Upper lobe of left lung (tissue), 6 donors: ENCODE measurements around the gene PIAS4. TPM values are rescaled to one million over a fixed set of nuclear protein-coding genes. Genes with fewer than 3 reads are reported as not detected.

ENCODE experiments used
- ATAC-seq, 2 donors: fragments of 200-7000 bp; cut with Tn5 transposase; one replicate each; pipeline ENCODE4 v1.9.1; 2022; ENCODE audit warnings: mild to moderate bottlenecking in 2 of 2, moderate library complexity in 2 of 2; ENCODE audit not compliant: low FRiP score in 2 of 2
- DNase-seq, 2 donors: peaks; one replicate each; pipeline ENCODE4 v3.0.0-alpha.2; 2019 to 2020
- H3K27ac ChIP-seq, 4 donors: fragments of 200-600 bp; sonication (generic); one replicate each; pipeline ENCODE4 v1.5.1; 2016 to 2019
- H3K27me3 ChIP-seq, 4 donors: fragments of 200-600 bp; sonication (generic); one replicate each; pipeline ENCODE4 v1.5.1; 2017 to 2019
- H3K36me3 ChIP-seq, 4 donors: fragments of 200-600 bp; sonication (generic); one replicate each; pipeline ENCODE4 v1.5.1; 2016 to 2019
- H3K4me1 ChIP-seq, 4 donors: fragments of 200-600 bp; sonication (generic); one replicate each; pipeline ENCODE4 v1.5.1; 2018 to 2019
- H3K4me3 ChIP-seq, 4 donors: fragments of 200-600 bp; sonication (generic); one replicate each; pipeline ENCODE4 v1.5.1; 2017 to 2019; ENCODE audit warnings: mild to moderate bottlenecking in 2 of 4, moderate library complexity in 1 of 4
- H3K9me3 ChIP-seq, 4 donors: fragments of 200-600 bp; sonication (generic); one replicate each; pipeline ENCODE4 v1.5.1; 2018 to 2019
- EP300 ChIP-seq, 4 donors: sonication (generic); formaldehyde crosslinking; IDR thresholded peaks; one replicate each; pipeline ENCODE4 v1.5.1; 2017; ENCODE audit warnings: antibody characterized with exemption in 4 of 4, control low read depth in 2 of 4
- POLR2A ChIP-seq, 4 donors: fragments of 450-650 bp; IDR thresholded peaks; one replicate each; pipeline ENCODE4 v1.5.1; 2016 to 2017; ENCODE audit warnings: antibody characterized with exemption in 4 of 4, mild to moderate bottlenecking in 2 of 4
- POLR2AphosphoS5 ChIP-seq, 2 donors: sonication (generic); formaldehyde crosslinking; IDR thresholded peaks; one replicate each; pipeline ENCODE4 v1.5.1; 2017; ENCODE audit warnings: antibody characterized with exemption in 2 of 2
- WGBS, 2 donors: methylation state at CpG; one replicate each; pipeline ENCODE4 v1.1.5; 2017 to 2018; 5-methylcytosine and 5-hydroxymethylcytosine counted together
- total RNA-seq, 6 donors: library from RNA; depleted of rRNA in 4 of 6; stranded (reverse); fragments of >200 nt in 4 of 6; gene quantifications; one replicate each; pipeline versions ENCODE4 v1.1.0 to v1.2.1, GENCODE V29; 2016 to 2021
- TF ChIP-seq, protein P1 (sequence below), 6 experiments: fragments of 450-650 bp in 4 of 6; fragments of 200-600 bp in 2 of 6; sonication (generic) in 2 of 6; IDR thresholded peaks; one replicate each; pipeline ENCODE4 v1.5.1; 2016 to 2019; ENCODE audit warnings: antibody characterized with exemption in 6 of 6
- donor health status: DM: no; HTN: no; CAD: no; lungs with moderate emphysema.
- donor health status: DM: no; HTN: yes; CAD: no; lungs with severe emphysema.

Gene PIAS4
- total RNA-seq, 6 donors from 2014 or later = 13.7 to 53.4 (median 21.9) TPM

DNA sequence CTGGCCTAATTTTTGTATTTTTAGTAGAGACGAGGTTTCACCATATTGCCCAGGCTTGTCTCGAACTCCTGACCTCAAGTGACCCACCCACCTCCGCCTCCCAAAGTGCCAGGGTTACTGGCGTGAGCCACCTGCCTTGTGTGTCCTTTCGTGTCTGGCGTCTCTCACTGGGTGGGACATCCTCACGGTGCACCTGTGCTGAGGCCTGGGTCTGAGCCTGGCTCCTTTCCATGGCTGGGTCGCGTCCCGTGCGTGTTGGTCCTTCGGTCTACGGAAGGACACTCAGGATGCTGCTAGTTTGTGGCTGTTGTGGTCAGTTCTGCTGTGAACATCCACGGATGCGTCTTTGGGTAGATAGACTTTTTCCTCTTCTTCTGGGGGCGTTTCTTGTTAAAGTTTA, 19.6 kb downstream of the PIAS4 start:
- ATAC-seq = no peak
- peaks cover 0 to 76% (median 39%) of the 10 kb centered on the region in 4 donors for H3K36me3 ChIP-seq
- no peak overlapping the region for H3K4me3 ChIP-seq
- no peak overlapping the region for H3K27ac ChIP-seq
- DNase-seq = no peak
- H3K4me1 ChIP-seq = peaks cover 4 to 12% (median 7%) of the 10 kb centered on the region in 4 donors
- no peak for TF ChIP-seq POLR2A (IDR thresholded peaks at IDR 0.05)
- TF ChIP-seq, protein P1, sequence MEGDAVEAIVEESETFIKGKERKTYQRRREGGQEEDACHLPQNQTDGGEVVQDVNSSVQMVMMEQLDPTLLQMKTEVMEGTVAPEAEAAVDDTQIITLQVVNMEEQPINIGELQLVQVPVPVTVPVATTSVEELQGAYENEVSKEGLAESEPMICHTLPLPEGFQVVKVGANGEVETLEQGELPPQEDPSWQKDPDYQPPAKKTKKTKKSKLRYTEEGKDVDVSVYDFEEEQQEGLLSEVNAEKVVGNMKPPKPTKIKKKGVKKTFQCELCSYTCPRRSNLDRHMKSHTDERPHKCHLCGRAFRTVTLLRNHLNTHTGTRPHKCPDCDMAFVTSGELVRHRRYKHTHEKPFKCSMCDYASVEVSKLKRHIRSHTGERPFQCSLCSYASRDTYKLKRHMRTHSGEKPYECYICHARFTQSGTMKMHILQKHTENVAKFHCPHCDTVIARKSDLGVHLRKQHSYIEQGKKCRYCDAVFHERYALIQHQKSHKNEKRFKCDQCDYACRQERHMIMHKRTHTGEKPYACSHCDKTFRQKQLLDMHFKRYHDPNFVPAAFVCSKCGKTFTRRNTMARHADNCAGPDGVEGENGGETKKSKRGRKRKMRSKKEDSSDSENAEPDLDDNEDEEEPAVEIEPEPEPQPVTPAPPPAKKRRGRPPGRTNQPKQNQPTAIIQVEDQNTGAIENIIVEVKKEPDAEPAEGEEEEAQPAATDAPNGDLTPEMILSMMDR (IDR thresholded peaks at IDR 0.05) = no peak
- TF ChIP-seq EP300 (IDR thresholded peaks at IDR 0.05) = no peak
- no peak for TF ChIP-seq POLR2AphosphoS5 (IDR thresholded peaks at IDR 0.05)
- no peaks in the 10 kb centered on the region for H3K9me3 ChIP-seq
- WGBS, 2 donors = 93 to 96% methylated on average over 13 to 16 of the region's 16 CpGs
- no peaks in the 10 kb centered on the region for H3K27me3 ChIP-seq

DNA sequence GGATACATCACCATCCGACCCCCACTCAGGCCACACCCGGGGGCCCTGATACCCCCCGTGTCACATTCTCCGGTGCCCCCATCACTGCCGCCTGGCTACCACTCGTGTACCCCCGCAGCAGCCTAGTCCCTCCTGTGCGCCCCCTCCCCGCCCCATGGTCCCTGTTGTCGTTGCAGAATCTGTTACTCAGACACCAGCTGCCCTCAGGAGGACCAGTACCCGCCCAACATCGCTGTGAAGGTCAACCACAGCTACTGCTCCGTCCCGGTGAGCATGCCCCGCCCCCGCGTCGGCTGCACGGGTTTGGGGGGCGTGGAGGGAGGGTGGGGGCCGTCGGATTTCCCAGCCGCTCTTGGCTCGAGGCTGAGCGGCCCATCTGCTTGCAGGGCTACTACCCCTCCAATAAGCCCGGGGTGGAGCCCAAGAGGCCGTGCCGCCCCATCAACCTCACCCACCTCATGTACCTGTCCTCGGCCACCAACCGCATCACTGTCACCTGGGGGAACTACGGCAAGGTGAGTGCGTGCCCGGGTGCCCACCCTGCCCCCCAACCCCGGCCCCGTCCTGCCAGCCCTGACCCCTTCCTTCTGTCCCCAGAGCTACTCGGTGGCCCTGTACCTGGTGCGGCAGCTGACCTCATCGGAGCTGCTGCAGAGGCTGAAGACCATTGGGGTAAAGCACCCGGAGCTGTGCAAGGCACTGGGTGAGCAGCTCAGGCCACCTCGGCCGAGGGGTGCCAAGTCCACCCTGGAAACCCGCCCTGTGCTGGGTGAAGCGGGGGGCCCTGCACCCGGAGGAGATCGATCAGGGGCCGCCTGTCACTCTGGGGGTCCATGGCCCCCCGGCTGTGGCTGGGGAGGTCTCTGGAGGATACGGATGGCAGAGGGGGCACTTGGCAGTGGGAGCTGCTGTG, 21.1 kb downstream of the PIAS4 start:
- no peak overlapping the region for H3K4me3 ChIP-seq
- H3K36me3 ChIP-seq = peaks cover 3 to 87% (median 51%) of the 10 kb centered on the region in 4 donors
- H3K27ac ChIP-seq = no peak overlapping the region
- H3K9me3 ChIP-seq = no peaks in the 10 kb centered on the region
- H3K27me3 ChIP-seq = no peaks in the 10 kb centered on the region
- no peak for ATAC-seq
- peak in 1 of 2 donors; percentile 76 for DNase-seq
- TF ChIP-seq POLR2AphosphoS5 (IDR thresholded peaks at IDR 0.05) (no peak), POLR2A (IDR thresholded peaks at IDR 0.05) (no peak)
- peaks cover 0 to 7% (median 2%) of the 10 kb centered on the region in 4 donors for H3K4me1 ChIP-seq
- 95 to 97% methylated on average over 16 to 45 of the region's 48 CpGs for WGBS, 2 donors

DNA sequence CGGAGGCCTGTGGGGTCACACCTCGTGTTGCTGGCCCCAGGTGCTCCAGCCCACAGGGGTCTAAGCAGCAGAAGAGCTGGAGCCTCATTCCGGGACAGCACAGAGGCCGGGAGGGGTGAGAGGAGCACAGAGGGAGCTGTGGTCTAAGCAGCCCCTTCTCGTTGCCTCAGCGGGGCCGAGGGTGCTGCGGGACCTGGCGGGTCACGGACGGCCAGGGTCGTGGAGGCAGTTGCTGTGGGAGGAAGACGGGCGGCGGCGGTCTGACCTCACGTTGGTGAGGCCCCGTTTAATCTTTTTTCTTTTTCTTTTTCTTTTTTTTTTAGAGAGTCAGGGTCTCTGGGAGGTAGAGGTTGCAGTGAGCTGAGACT, 21.7 kb downstream of the PIAS4 start:
- Histone ChIP-seq H3K27ac (no peak overlapping the region), H3K4me3 (no peak overlapping the region), H3K27me3 (no peaks in the 10 kb centered on the region), H3K36me3 (peaks cover 6 to 87% (median 53%) of the 10 kb centered on the region in 4 donors), H3K9me3 (no peaks in the 10 kb centered on the region), H3K4me1 (peaks cover 0 to under 1% (median 0%) of the 10 kb centered on the region in 4 donors)
- 92 to 94% methylated on average over 14 to 18 of the region's 18 CpGs for WGBS, 2 donors
- TF ChIP-seq, protein P1 (IDR thresholded peaks at IDR 0.05) = no peak
- no peak for TF ChIP-seq POLR2AphosphoS5 (IDR thresholded peaks at IDR 0.05)
- TF ChIP-seq POLR2A (IDR thresholded peaks at IDR 0.05) = no peak
- no peak for TF ChIP-seq EP300 (IDR thresholded peaks at IDR 0.05)
- peak in 1 of 2 donors; percentile 72 for DNase-seq
- no peak for ATAC-seq

DNA sequence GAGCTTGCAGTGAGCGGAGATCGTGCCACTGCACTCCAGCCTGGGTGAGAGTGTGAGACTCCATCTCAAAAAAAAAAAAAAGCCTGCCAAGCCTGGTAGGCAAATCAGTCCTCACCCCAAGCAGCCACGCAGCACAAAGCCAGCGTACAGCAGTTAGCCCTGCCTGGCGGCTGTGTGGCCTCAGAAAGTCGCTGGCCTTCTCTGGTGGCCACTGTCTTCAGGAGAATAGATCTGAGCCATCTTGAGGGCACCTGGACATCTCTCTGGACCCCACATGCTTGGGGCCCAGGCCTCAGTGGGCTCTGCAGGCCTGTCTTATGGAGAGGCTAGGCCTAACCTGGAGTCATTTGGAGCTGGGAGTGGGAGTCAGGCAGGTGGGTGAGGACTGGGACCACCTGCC, 23.0 kb downstream of the PIAS4 start:
- H3K4me1 ChIP-seq = no peaks in the 10 kb centered on the region
- TF ChIP-seq, protein P1 (IDR thresholded peaks at IDR 0.05) = no peak
- TF ChIP-seq POLR2A (IDR thresholded peaks at IDR 0.05) (no peak), POLR2AphosphoS5 (IDR thresholded peaks at IDR 0.05) (no peak), EP300 (IDR thresholded peaks at IDR 0.05) (no peak)
- DNase-seq (no peak), ATAC-seq (no peak)
- H3K9me3 ChIP-seq = no peaks in the 10 kb centered on the region
- no peaks in the 10 kb centered on the region for H3K27me3 ChIP-seq
- H3K36me3 ChIP-seq = peaks cover 6 to 89% (median 54%) of the 10 kb centered on the region in 4 donors
- no peak overlapping the region for H3K4me3 ChIP-seq
- WGBS, 2 donors = 94 to 98% methylated on average over 6 of the region's 6 CpGs
- no peak overlapping the region for H3K27ac ChIP-seq

DNA sequence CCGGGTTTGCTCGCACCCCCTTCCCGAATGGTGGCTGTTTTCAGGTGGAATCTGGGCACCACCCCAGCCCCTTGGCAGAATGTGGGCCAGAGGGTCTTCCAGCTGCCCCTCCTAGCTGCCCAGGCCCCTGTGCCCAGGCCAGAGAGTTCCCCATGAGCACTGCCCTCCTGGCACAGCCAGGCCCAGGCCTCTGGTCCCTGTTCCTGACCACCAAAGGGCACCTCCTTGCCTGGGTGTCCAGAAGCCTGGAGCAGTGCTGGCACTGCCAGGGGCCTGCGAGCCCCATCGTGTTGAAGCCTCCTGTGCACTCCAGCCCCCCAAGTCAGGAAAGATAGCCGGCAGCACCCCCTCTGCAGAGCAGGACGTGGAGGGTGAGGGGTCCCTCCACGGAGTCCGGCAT, 23.4 kb downstream of the PIAS4 start:
- TF ChIP-seq EP300 (IDR thresholded peaks at IDR 0.05) (no peak), POLR2AphosphoS5 (IDR thresholded peaks at IDR 0.05) (no peak), POLR2A (IDR thresholded peaks at IDR 0.05) (no peak)
- TF ChIP-seq, protein P1 (IDR thresholded peaks at IDR 0.05) = no peak
- DNase-seq (peak in 1 of 2 donors; percentile 55), ATAC-seq (no peak)
- peaks cover 6 to 91% (median 54%) of the 10 kb centered on the region in 4 donors for H3K36me3 ChIP-seq
- H3K9me3 ChIP-seq = no peaks in the 10 kb centered on the region
- H3K4me1 ChIP-seq = no peaks in the 10 kb centered on the region
- H3K27ac ChIP-seq = no peak overlapping the region
- H3K4me3 ChIP-seq = no peak overlapping the region
- H3K27me3 ChIP-seq = no peaks in the 10 kb centered on the region
- 80 to 85% methylated on average over 2 to 9 of the region's 9 CpGs for WGBS, 2 donors
